GM19372 (cell line): ENCODE data around the gene TRIM39.

ENCODE experiments used
- ATAC-seq: cut with Tn5 transposase; IDR thresholded peaks from one replicate; pipeline ENCODE4 v1.9.1; 2021; ENCODE audit warnings: mild to moderate bottlenecking, low read depth, moderate library complexity; ENCODE audit not compliant: unreplicated experiment

Gene TRIM39

GRCh38 chr6:30325873-30326525 lies 728 bp upstream of the TRIM39 start:
- ATAC-seq: peak; percentile 46

GRCh38 chr6:30327232-30327746 lies 562 bp downstream of the TRIM39 start:
- ATAC-seq: no peak

GRCh38 chr6:30328397-30328796 lies 1.7 kb downstream of the TRIM39 start:
- ATAC-seq: no peak

GRCh38 chr6:30329331-30329730 lies 2.6 kb downstream of the TRIM39 start:
- no peak for ATAC-seq

GRCh38 chr6:30331981-30332380 lies 5.3 kb downstream of the TRIM39 start:
- ATAC-seq: no peak

GRCh38 chr6:30334075-30334783 lies 7.5 kb downstream of the TRIM39 start:
- no peak for ATAC-seq

- ATAC-seq: no peak
Observed at GRCh38 chr6:30340589-30341054, 13.9 kb downstream of the TRIM39 start.

GRCh38 chr6:30341218-30341617 lies 14.5 kb downstream of the TRIM39 start:
- no peak for ATAC-seq

- no peak for ATAC-seq
Observed at GRCh38 chr6:30341728-30342127, 15.0 kb downstream of the TRIM39 start.

GRCh38 chr6:30344191-30344867 lies 17.6 kb downstream of the TRIM39 start:
- ATAC-seq: no peak

- peak; percentile 79 for ATAC-seq
Observed at GRCh38 chr6:30344868-30345671, 18.3 kb downstream of the TRIM39 start, which contains the start of gene RPP21. Gene RPP21 (plus strand): TSS chr6:30345156. CDS start chr6:30345172, 16 bp downstream.

- no peak for ATAC-seq
Observed at GRCh38 chr6:30345852-30346251, 19.1 kb downstream of the TRIM39 start.

- no peak for ATAC-seq
Observed at GRCh38 chr6:30348957-30349356, 22.2 kb downstream of the TRIM39 start.

- ATAC-seq: no peak
Observed at GRCh38 chr6:30349421-30350177, 22.9 kb downstream of the TRIM39 start.

- ATAC-seq: no peak
Observed at GRCh38 chr6:30350524-30350923, 23.8 kb downstream of the TRIM39 start.

- ATAC-seq: no peak
Observed at GRCh38 chr6:30352550-30352949, 25.8 kb downstream of the TRIM39 start.

GRCh38 chr6:30355281-30355680 lies 28.6 kb downstream of the TRIM39 start:
- ATAC-seq: no peak

GRCh38 chr6:30356536-30356935 lies 29.8 kb downstream of the TRIM39 start:
- no peak for ATAC-seq

GRCh38 chr6:30357678-30358540 lies 31.2 kb downstream of the TRIM39 start:
- no peak for ATAC-seq
